Transverse colon (tissue), 4 donors: ENCODE data around the gene PLA2G2D. TPM values are rescaled to one million over a fixed set of nuclear protein-coding genes. Genes with fewer than 3 reads are reported as not detected.

Source experiments
- DNase-seq: peaks from one replicate; pipeline ENCODE4 v3.0.0-alpha.2; 2019
- H3K27ac ChIP-seq, 4 donors: fragments of 200-600 bp; sonication (generic); 2 replicates each; pipeline ENCODE4 v1.5.1; 2016 to 2018; ENCODE audit warnings: inconsistent platforms in 4 of 4
- H3K27me3 ChIP-seq: fragments of 200-600 bp; sonication (generic); 2 replicates; pipeline ENCODE4 v1.5.1; 2017; ENCODE audit warnings: inconsistent platforms
- H3K36me3 ChIP-seq, 4 donors: fragments of 200-600 bp; sonication (generic); 2 replicates each; pipeline ENCODE4 v1.5.1; 2017 to 2019; ENCODE audit warnings: inconsistent platforms in 4 of 4
- H3K4me1 ChIP-seq, 4 donors: fragments of 200-600 bp; sonication (generic); 2 replicates each; pipeline ENCODE4 v1.5.1; 2017 to 2020; ENCODE audit warnings: inconsistent platforms in 4 of 4
- H3K4me3 ChIP-seq, 4 donors: fragments of 200-600 bp; sonication (generic); 1 replicate in 1 of 4; 2 replicates in 3 of 4; pipeline versions ENCODE4 v1.5.1 to v1.6.1; 2017 to 2019; ENCODE audit warnings: inconsistent platforms in 4 of 4
- H3K9me3 ChIP-seq, 2 donors: fragments of 200-600 bp; sonication (generic); 2 replicates each; pipeline ENCODE4 v1.5.1; 2017 to 2019; ENCODE audit warnings: inconsistent platforms in 2 of 2
- CTCF ChIP-seq, 5 experiments: fragments of 200-600 bp in 3 of 5; fragments of 450-650 bp in 2 of 5; sonication (generic) in 3 of 5; IDR thresholded peaks; 1 replicate in 2 of 5; 2 replicates in 3 of 5; pipeline ENCODE4 v1.5.1; 2016 to 2017; ENCODE audit warnings: antibody characterized with exemption in 5 of 5, inconsistent platforms in 3 of 5, mild to moderate bottlenecking in 2 of 5, moderate library complexity in 1 of 5
- EP300 ChIP-seq: sonication (generic); formaldehyde crosslinking; IDR thresholded peaks from one replicate; pipeline ENCODE4 v1.6.1; 2017; ENCODE audit warnings: antibody characterized with exemption, low read depth
- POLR2A ChIP-seq: fragments of 450-650 bp; IDR thresholded peaks from one replicate; pipeline ENCODE4 v1.6.1; 2016; ENCODE audit warnings: antibody characterized with exemption, mild to moderate bottlenecking, moderate library complexity
- POLR2AphosphoS5 ChIP-seq, 3 donors: sonication (generic); formaldehyde crosslinking; IDR thresholded peaks; one replicate each; pipeline ENCODE4 v1.6.1; 2016; ENCODE audit warnings: antibody characterized with exemption in 3 of 3
- WGBS, 2 donors: methylation state at CpG; one replicate each; pipeline ENCODE4 v1.1.5; 2018; ENCODE audit warnings: low coverage in 1 of 2; 5-methylcytosine and 5-hydroxymethylcytosine counted together
- in situ Hi-C, 4 donors: fragments of 200-750 bp; cut with MboI; loops; one replicate each; pipeline versions ENCODE4 v1.15.0 to v1.15.1; 2017; ENCODE audit warnings: low sequenced_read_pairs in 3 of 4, low pct_ligation_motif_present in 1 of 4, low pct_unique_long_range_greater_than_20kb in 1 of 4
- intact Hi-C: fragments of 100-400 bp; cut with DNase I; formaldehyde crosslinking; loops from one replicate; pipeline ENCODE4 v1.15.1; 2023; ENCODE audit warnings: low total_unique reads
- total RNA-seq, 4 donors: library from RNA; depleted of rRNA; stranded (reverse); fragments of >200 nt; gene quantifications; one replicate each; pipeline ENCODE4 v1.1.0, GENCODE V29; 2016

PLA2G2D gene
- total RNA-seq, 4 donors from 2014 or later = 0.16 TPM; not detected in 3

DNA sequence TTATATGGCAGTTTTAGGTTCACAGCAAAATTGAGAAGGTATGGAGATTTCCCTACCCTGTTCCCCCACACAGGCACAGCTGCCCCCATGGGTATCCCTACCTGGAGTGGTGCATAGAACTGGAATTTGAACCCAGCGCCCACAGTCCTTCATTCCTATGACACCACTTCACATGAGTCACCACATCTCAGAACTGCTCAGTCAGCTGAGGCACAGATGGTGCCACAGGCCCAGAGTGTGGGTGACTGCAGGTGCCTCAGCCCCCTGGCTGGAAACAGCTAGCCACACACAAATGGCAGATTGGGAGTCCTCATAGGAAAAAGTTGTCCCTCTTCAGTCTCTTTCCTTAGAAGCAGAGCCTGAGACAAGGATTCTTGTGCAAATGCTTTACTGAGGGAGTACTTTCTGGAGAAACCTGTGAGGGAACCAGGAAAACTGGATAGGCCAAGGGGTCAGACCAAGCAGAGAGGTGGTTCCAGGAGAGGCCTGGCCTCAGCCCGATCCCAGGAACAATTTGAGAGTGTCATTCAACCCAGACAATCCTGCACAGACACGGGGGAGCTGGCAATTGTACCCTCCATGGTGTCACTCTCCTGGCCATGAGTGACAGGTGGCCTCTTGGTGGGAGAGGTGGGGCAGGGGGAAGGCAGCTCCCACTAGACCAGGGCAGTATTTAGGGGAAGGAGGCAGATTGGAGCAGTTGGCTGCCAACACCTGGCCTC lies 6.9 kb downstream of the PLA2G2D start:
- WGBS, 2 donors = 81 to 100% methylated on average over 2 to 3 of the region's 3 CpGs
- intact Hi-C loops = no loop called here

GRCh38 chr1:20111452-20111851 lies 7.9 kb downstream of the PLA2G2D start:
- no peaks in the 10 kb centered on the region for H3K27me3 ChIP-seq
- TF ChIP-seq POLR2A (no peak), POLR2AphosphoS5 (IDR thresholded peaks at IDR 0.05) (no peak), CTCF (IDR thresholded peaks at IDR 0.05) (no peak), EP300 (no peak)
- intact Hi-C loops (no loop called here), in situ Hi-C loops (no loop called here)
- H3K4me1 ChIP-seq = no peaks in the 10 kb centered on the region
- H3K4me3 ChIP-seq = no peak overlapping the region
- no peaks in the 10 kb centered on the region for H3K36me3 ChIP-seq
- H3K27ac ChIP-seq = no peak overlapping the region
- no peak for DNase-seq
- no peaks in the 10 kb centered on the region for H3K9me3 ChIP-seq
- WGBS, 2 donors = 89 to 92% methylated on average over 4 to 5 of the region's 5 CpGs

More for the DNA sequence above, 6.9 kb downstream of the PLA2G2D start:
- Histone ChIP-seq H3K36me3 (no peaks in the 10 kb centered on the region), H3K27ac (no peak overlapping the region), H3K9me3 (no peaks in the 10 kb centered on the region), H3K4me3 (no peak overlapping the region), H3K4me1 (no peaks in the 10 kb centered on the region), H3K27me3 (no peaks in the 10 kb centered on the region)
- in situ Hi-C loops = no loop called here
- no peak for DNase-seq
- TF ChIP-seq CTCF (IDR thresholded peaks at IDR 0.05) (no peak), POLR2A (no peak), POLR2AphosphoS5 (IDR thresholded peaks at IDR 0.05) (no peak), EP300 (no peak)

DNA sequence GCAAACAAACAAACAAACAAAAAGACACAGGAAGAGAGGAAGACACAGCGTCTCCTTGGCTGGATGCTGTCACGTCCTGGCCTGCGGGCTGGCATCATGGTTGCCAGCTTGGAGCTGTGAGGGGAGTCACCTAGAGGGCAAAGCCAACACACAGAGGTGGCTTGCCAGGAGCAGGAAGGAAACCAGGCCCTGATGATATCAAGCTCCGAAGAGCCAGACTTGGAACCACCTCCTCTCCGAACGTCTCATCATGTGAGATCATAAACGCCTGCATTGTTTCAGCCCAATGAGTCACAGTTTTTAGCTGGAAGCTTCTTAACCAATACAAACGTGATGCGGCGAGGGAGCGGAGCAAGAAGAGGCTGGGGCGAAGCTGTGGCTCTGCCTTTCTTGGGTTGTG lies 8.7 kb downstream of the PLA2G2D start:
- no peaks in the 10 kb centered on the region for H3K27me3 ChIP-seq
- no peaks in the 10 kb centered on the region for H3K36me3 ChIP-seq
- intact Hi-C loops (no loop called here), in situ Hi-C loops (no loop called here)
- no peak overlapping the region for H3K4me3 ChIP-seq
- peak overlapping the region in 3 of 4 donors; percentile 26 to 41 (median 32) for H3K27ac ChIP-seq
- H3K4me1 ChIP-seq = no peaks in the 10 kb centered on the region
- WGBS, 2 donors = 61 to 70% methylated on average over 4 to 12 of the region's 12 CpGs
- no peak for TF ChIP-seq POLR2A
- TF ChIP-seq POLR2AphosphoS5 (IDR thresholded peaks at IDR 0.05) = peak in 2 of 3 donors; percentile 20 to 62
- no peak for TF ChIP-seq CTCF (IDR thresholded peaks at IDR 0.05)
- TF ChIP-seq EP300 = no peak
- H3K9me3 ChIP-seq = no peaks in the 10 kb centered on the region
- no peak for DNase-seq

DNA sequence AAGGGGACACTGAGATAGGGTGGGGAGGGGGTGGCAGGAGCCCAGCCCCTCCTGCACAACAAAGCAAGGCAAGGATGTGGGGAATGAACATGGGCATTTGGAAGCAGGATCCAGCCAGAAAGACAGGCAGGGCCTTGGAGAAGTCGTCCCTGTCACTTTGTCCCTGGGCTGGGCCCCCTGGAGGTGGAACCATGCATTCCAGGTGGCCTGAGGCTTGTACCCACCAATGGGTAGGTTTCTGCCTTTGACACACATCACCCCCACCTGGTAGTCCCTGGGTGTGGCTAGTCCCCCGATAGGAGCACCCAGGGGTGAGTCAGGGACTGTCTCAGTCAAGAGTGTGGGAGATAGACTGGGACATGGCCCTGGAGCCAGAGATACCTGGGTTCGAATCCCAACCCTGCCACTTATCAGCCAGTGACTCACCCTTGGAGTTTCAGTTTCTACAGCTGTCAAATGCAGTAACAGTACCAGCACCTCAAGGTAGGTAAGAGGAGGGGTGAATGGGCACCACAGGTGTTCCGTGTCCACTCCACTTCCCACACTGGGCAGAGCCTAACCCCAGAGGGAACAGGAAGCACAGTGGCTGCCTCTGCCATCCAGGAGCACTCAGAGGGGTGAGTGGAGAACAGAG lies 10.0 kb downstream of the PLA2G2D start:
- intact Hi-C loops (no loop called here), in situ Hi-C loops (no loop called here)
- Histone ChIP-seq H3K9me3 (no peaks in the 10 kb centered on the region), H3K27ac (no peak overlapping the region), H3K4me3 (no peak overlapping the region), H3K36me3 (no peaks in the 10 kb centered on the region), H3K4me1 (no peaks in the 10 kb centered on the region), H3K27me3 (no peaks in the 10 kb centered on the region)
- TF ChIP-seq EP300 (no peak), POLR2A (no peak), POLR2AphosphoS5 (IDR thresholded peaks at IDR 0.05) (no peak), CTCF (IDR thresholded peaks at IDR 0.05) (no peak)
- 64% methylated on average over 4 of the region's 4 CpGs; no CpG with 5 or more reads in 1 of the 2 donors for WGBS, 2 donors
- no peak for DNase-seq
